Measurements from ENCODE around the gene ADH1C.

ADH1C gene

DNA sequence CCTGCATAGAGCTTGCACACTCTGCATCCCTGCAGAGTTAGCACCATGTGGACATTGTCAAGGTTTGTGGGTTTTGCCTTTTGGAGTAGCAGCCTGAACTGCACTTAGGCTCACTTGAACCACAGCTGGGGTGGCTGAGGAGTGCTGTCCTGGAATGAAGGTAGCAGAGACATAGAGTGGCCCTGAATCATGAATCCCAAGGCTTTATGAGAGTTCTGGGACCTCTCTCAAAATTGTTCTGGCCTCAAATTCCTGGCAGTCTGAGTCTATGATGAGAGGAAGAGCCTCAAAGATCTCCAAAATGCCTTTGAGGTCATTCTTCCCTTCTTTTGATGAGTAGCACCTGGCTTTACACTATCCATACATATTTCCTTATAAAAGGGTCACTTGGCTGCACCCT is 37.1 kb upstream of the ADH1C start:
- DNase-seq (ENCODE audit: extremely low spot score): no peak
- POLR2A ChIA-PET: no interaction called here

DNA sequence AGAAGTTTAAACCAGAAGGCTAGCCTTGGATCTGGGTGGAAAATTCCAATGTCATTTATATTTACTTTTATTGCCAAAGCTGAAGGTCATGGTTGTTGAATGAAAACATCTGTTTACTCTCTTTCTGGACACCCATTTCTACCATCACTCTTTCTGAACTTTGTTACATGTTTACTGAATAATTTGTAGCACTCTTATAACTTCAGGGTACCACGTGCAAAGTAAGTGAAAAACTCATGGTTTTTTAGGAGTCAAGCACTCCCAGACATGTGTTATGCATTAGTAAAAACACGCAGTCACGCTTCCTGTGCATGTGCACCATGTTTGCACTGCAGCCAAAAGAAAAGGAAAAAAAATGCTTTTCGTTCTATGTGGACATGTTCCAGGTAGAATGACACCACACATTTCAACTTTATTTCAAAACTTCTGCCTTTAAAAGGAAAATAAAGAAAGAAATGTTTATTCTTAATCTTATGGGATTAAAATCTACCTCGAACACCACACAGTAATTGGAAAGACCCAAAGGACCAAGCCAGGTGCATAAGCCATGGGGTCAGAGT is 31.4 kb upstream of the ADH1C start:
- ChIA-PET CTCF (interaction anchor here (1.0 kb wide), 1 partner anchor 28 kb away, joined by 3 read pairs; no protein-coding TSS in a partner anchor), POLR2A (no interaction called here)
- DNase-seq (ENCODE audit: extremely low spot score): no peak
- TF ChIP-seq, protein P1, sequence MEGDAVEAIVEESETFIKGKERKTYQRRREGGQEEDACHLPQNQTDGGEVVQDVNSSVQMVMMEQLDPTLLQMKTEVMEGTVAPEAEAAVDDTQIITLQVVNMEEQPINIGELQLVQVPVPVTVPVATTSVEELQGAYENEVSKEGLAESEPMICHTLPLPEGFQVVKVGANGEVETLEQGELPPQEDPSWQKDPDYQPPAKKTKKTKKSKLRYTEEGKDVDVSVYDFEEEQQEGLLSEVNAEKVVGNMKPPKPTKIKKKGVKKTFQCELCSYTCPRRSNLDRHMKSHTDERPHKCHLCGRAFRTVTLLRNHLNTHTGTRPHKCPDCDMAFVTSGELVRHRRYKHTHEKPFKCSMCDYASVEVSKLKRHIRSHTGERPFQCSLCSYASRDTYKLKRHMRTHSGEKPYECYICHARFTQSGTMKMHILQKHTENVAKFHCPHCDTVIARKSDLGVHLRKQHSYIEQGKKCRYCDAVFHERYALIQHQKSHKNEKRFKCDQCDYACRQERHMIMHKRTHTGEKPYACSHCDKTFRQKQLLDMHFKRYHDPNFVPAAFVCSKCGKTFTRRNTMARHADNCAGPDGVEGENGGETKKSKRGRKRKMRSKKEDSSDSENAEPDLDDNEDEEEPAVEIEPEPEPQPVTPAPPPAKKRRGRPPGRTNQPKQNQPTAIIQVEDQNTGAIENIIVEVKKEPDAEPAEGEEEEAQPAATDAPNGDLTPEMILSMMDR (IDR thresholded peaks at IDR 0.05; ENCODE audit: control extremely low read depth, extremely low read depth, low read depth, missing control alignments): no peak

More for the DNA sequence above, 37.1 kb upstream of the ADH1C start:
- TF ChIP-seq, protein P1 (IDR thresholded peaks at IDR 0.05; ENCODE audit: control extremely low read depth, extremely low read depth, low read depth, missing control alignments): no peak
- CTCF ChIA-PET: no interaction called here

DNA sequence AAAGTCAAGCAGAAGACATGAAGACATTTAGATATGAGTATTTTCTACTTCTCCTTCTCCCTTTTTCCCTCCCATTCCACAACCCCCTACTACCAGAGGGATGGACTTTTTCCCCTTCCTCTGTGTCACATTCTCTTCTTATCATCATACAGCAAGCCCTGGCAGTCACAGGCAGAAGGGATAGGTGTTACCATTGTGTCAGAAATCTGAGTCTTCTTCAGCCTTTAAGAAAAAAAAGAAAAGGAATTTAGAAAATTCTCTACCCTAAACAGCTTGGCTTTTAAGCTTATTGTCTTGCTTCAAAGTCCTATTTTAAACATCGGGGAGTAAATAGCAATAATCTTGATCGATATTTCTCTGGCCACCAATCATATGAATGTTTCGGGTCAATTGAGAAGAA is 30.9 kb upstream of the ADH1C start:
- CTCF ChIA-PET: no interaction called here

DNA sequence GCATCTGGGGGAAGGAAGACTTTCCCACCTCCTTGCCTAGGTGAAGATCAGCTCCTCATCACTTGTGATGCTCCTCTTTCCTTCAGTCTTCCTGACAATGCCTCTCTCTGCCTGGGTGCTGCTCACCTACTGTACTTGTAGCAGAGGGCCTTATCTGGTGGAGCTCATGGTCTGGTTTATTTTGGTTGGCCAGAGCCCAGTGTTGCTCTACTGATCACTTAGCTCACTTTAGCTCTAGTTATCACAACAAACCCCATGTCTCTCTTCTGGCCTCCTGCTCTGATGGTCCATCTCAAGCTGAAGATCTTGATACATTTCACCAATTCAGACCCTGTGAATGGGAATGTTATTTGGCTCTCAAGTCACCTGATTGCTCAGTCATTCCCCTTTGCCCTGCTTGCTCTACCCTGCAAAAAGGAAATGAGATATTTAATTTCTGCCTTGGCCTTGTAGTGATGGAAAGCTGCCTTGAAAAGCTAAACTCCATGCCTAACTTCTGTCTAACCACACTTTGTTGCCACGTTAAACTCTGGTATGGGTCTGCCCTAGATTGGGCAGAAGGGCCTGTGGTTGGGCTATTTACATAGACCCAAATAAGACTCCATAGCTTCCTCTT is 30.3 kb upstream of the ADH1C start:
- POLR2A ChIA-PET: no interaction called here
- CTCF ChIA-PET: interaction anchor here (1.1 kb wide), 1 partner anchor 21 kb away, joined by 3 read pairs; no protein-coding TSS in a partner anchor
- TF ChIP-seq, protein P1 (IDR thresholded peaks at IDR 0.05; ENCODE audit: control extremely low read depth, extremely low read depth, low read depth, missing control alignments): no peak
- DNase-seq (ENCODE audit: extremely low spot score): no peak

More for the DNA sequence above, 30.9 kb upstream of the ADH1C start:
- DNase-seq (ENCODE audit: extremely low spot score): no peak
- TF ChIP-seq, protein P1 (IDR thresholded peaks at IDR 0.05; ENCODE audit: control extremely low read depth, extremely low read depth, low read depth, missing control alignments): no peak
- POLR2A ChIA-PET: no interaction called here

DNA sequence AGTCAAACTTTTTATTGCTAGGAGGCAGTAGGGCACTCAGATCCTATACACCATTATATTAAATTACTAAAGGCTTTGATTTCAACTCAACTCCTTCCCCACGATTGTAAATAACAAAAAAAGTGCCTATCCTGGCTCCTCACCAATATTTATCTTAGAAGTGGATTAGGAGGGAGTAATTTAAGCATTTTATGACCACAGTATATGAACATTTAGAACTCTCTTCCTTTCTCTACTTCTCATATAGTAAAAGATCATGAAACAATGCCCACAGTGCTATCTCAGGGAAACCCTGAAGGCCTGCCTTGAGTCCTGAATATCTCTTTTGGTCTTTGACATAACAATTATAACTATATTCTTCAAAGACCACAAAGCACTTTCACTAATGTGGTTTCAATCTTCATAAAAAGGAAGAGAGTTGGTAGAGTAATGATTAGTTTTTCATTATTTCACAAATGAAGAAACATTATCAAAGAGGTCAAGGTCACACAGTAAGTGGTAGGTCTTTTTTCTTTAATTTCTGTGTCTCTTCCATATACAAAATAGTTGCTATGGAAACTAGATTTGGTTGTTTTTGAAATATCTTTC is 29.1 kb upstream of the ADH1C start:
- TF ChIP-seq, protein P1 (IDR thresholded peaks at IDR 0.05; ENCODE audit: control extremely low read depth, extremely low read depth, low read depth, missing control alignments): no peak
- POLR2A ChIA-PET: no interaction called here
- no peak for DNase-seq (ENCODE audit: extremely low spot score)
- CTCF ChIA-PET: interaction anchor here (1.7 kb wide), 1 partner anchor 10 kb away, joined by 5 read pairs; no protein-coding TSS in a partner anchor

DNA sequence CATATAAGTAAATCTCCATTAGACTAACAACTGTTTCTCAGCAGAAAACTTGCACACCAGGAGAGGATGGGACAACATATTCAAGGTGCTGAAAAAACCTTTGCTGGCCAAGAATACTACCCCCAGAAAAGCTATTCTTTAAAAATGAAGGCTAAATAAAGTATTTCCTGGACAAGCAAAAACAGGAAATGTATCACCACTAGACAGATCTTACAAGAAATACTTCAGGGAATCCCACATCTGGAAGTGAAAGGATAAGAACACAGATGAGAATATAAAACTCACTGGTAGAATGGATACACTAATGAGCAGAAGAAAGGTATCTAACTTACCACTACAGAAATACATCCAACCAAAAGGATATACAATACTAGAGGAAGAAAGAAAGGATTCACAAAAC is 27.0 kb upstream of the ADH1C start:
- ChIA-PET CTCF (interaction anchor here (1.0 to 1.8 kb wide), 5 partner anchors 8 to 49 kb away, joined by 3 to 5 read pairs (median 3); no protein-coding TSS in a partner anchor), POLR2A (no interaction called here)
- TF ChIP-seq, protein P1 (IDR thresholded peaks at IDR 0.05; ENCODE audit: control extremely low read depth, extremely low read depth, low read depth, missing control alignments): no peak
- no peak for DNase-seq (ENCODE audit: extremely low spot score)
